T-cell (primary cell): ENCODE measurements around the gene DGUOK. TPM values are rescaled to one million over a fixed set of nuclear protein-coding genes. Genes with fewer than 3 reads are reported as not detected.
"Not testable (repeated sequence)": the region's sequence is repeated elsewhere in the genome, so short reads cannot be mapped to it uniquely, and the experiment has no call there.

Source experiments
- ATAC-seq, 4 experiments: fragments of 200-7000 bp in 3 of 4; fragments of 150-1000 bp in 1 of 4; cut with Tn5 transposase; replicated peaks in 1 of 4; 1 replicate in 3 of 4; 2 replicates in 1 of 4; pipeline ENCODE4 v1.10.0; 2021; ENCODE audit warnings: moderate library complexity in 3 of 4, mild to moderate bottlenecking in 2 of 4, moderate number of reproducible peaks in 1 of 4
- CTCF ChIA-PET, 2 donors: fragments of 300-600 bp; sonication (Branson Sonifier 250); formaldehyde crosslinking; loops; one replicate each; lab custom pipeline; 2022; ENCODE audit warnings: antibody characterized with exemption in 2 of 2; lab: Charles Lee
- POLR2A ChIA-PET, 2 donors: fragments of 300-600 bp; sonication (Branson Sonifier 250); formaldehyde crosslinking; loops; one replicate each; lab custom pipeline; 2022; ENCODE audit warnings: antibody characterized with exemption in 2 of 2; lab: Charles Lee
- DNase-seq, 35 experiments: peaks; one replicate each; pipeline versions ENCODE4 v3.0.0 to v3.0.0-alpha.2; 2013 to 2023
- H3K27ac ChIP-seq: one replicate; pipeline ENCODE4 v1.5.1; 2013; ENCODE audit warnings: low read length
- H3K27me3 ChIP-seq, 2 experiments: replicated peaks in 1 of 2; 1 replicate in 1 of 2; 2 replicates in 1 of 2; pipeline versions ENCODE4 v1.6.1 to v1.7.0; 2013; ENCODE audit warnings: low read length in 1 of 2, mixed read lengths in 1 of 2; ENCODE audit not compliant: control insufficient read depth in 2 of 2, insufficient read depth in 2 of 2; ENCODE audit errors: extremely low read depth in 1 of 2
- H3K36me3 ChIP-seq, 2 donors: 1 replicate in 1 of 2; 2 replicates in 1 of 2; pipeline versions ENCODE4 v1.6.1 to v1.7.0; 2013; ENCODE audit warnings: low read length in 1 of 2; ENCODE audit not compliant: control insufficient read depth in 2 of 2, insufficient read depth in 1 of 2; ENCODE audit errors: extremely low read depth in 1 of 2
- H3K4me1 ChIP-seq, 2 experiments: 1 replicate in 1 of 2; 2 replicates in 1 of 2; pipeline versions ENCODE4 v1.6.1 to v1.7.0; 2013; ENCODE audit warnings: low read length in 2 of 2, mixed read lengths in 1 of 2; ENCODE audit not compliant: insufficient read depth in 2 of 2, control insufficient read depth in 1 of 2; ENCODE audit errors: extremely low read depth in 1 of 2
- H3K4me3 ChIP-seq, 2 donors: 1 replicate in 1 of 2; 2 replicates in 1 of 2; pipeline versions ENCODE4 v1.5.1 to v1.7.0; 2013; ENCODE audit warnings: mild to moderate bottlenecking in 2 of 2, low read length in 1 of 2, moderate library complexity in 1 of 2; ENCODE audit not compliant: control insufficient read depth in 1 of 2; ENCODE audit errors: extremely low read depth in 1 of 2
- H3K9me3 ChIP-seq: 2 replicates; pipeline ENCODE4 v1.7.0; 2013
- H3K27ac Mint-ChIP-seq, 2 donors: one replicate each; pipeline ENCODE4 v1.8.0; 2020 to 2021; ENCODE audit warnings: mild to moderate bottlenecking in 2 of 2, mixed read lengths in 2 of 2
- H3K27me3 Mint-ChIP-seq, 2 donors: one replicate each; pipeline ENCODE4 v1.8.0; 2021 to 2022; ENCODE audit warnings: mixed read lengths in 2 of 2
- H3K36me3 Mint-ChIP-seq: one replicate; pipeline ENCODE4 v1.8.0; 2021; ENCODE audit warnings: mixed read lengths
- H3K4me1 Mint-ChIP-seq, 3 donors: one replicate each; pipeline ENCODE4 v1.8.0; 2020 to 2022; ENCODE audit warnings: mixed read lengths in 3 of 3, mild to moderate bottlenecking in 1 of 3
- H3K4me3 Mint-ChIP-seq, 3 donors: one replicate each; pipeline ENCODE4 v1.8.0; 2020 to 2022; ENCODE audit warnings: mild to moderate bottlenecking in 3 of 3, mixed read lengths in 3 of 3, moderate library complexity in 3 of 3
- H3K9me3 Mint-ChIP-seq, 3 donors: one replicate each; pipeline ENCODE4 v1.8.0; 2020 to 2022; ENCODE audit warnings: mixed read lengths in 3 of 3
- WGBS: methylation state at CpG from one replicate; pipeline ENCODE4 v1.1.5; 2013; ENCODE audit warnings: missing lambda C conversion rate; ENCODE audit not compliant: insufficient coverage; 5-methylcytosine and 5-hydroxymethylcytosine counted together
- total RNA-seq, 35 experiments: library from RNA in 6 of 35; stranded (reverse) in 6 of 35; fragments of 120-200 nt in 1 of 35; gene quantifications; one replicate each; pipeline versions ENCODE4 v1.2.1 to v1.2.4 and lab custom pipeline; 2013 to 2026

Gene DGUOK
- total RNA-seq, 5 donors from 2014 or later (not counting 1 experiment from before 2014, with no cell fraction given): 44.0 to 70.2 (median 62.5) TPM

- POLR2A ChIA-PET: interaction anchor here in 1 of 2 donors (0.6 kb wide), 1 partner anchor 17 kb away, joined by 5 read pairs; no protein-coding TSS in a partner anchor
- H3K36me3 Mint-ChIP-seq: no peaks in the 10 kb centered on the region
- Histone ChIP-seq H3K36me3 (no peaks in the 10 kb centered on the region), H3K4me3 (no peak overlapping the region), H3K27ac (no peak overlapping the region), H3K27me3 (no peaks in the 10 kb centered on the region), H3K9me3 (no peaks in the 10 kb centered on the region), H3K4me1 (peaks cover 6 to 23% of the 10 kb centered on the region in 2 experiments)
- no peaks in the 10 kb centered on the region for H3K9me3 Mint-ChIP-seq
- ATAC-seq (no peak), DNase-seq (no peak)
- CTCF ChIA-PET: no interaction called here
- H3K27ac Mint-ChIP-seq: peak overlapping the region in 1 of 2 donors; percentile 4
- 73% methylated on average over 4 of the region's 6 CpGs for WGBS
- no peaks in the 10 kb centered on the region for H3K27me3 Mint-ChIP-seq
- H3K4me1 Mint-ChIP-seq: peaks cover 21 to 56% (median 23%) of the 10 kb centered on the region in 3 donors
- no peak overlapping the region for H3K4me3 Mint-ChIP-seq
These were observed 28.7 kb upstream of the DGUOK start for GRCh38 chr2:73897934-73898333.

- Mint-ChIP-seq H3K4me3 (no peak overlapping the region), H3K27me3 (no peaks in the 10 kb centered on the region), H3K9me3 (no peaks in the 10 kb centered on the region), H3K4me1 (peaks cover 21 to 40% (median 23%) of the 10 kb centered on the region in 3 donors), H3K36me3 (no peaks in the 10 kb centered on the region), H3K27ac (no peak overlapping the region)
- Histone ChIP-seq H3K4me3 (no peak overlapping the region), H3K27me3 (no peaks in the 10 kb centered on the region), H3K9me3 (no peaks in the 10 kb centered on the region), H3K4me1 (peaks cover 6 to 19% of the 10 kb centered on the region in 2 experiments), H3K27ac (no peak overlapping the region), H3K36me3 (no peaks in the 10 kb centered on the region)
- ChIA-PET CTCF (no interaction called here), POLR2A (no interaction called here)
- WGBS: 93% methylated on average over 6 of the region's 8 CpGs
- no peak for DNase-seq
- ATAC-seq: no peak
These were observed 26.8 kb upstream of the DGUOK start for GRCh38 chr2:73899801-73900336.

GRCh38 chr2:73901143-73901542 is 25.5 kb upstream of the DGUOK start:
- peaks cover 15 to 29% (median 16%) of the 10 kb centered on the region in 3 donors for H3K4me1 Mint-ChIP-seq
- no peak overlapping the region for H3K27ac ChIP-seq
- CTCF ChIA-PET: no interaction called here
- WGBS: 91% methylated on average over 9 of the region's 10 CpGs
- H3K27me3 ChIP-seq: no peaks in the 10 kb centered on the region
- H3K9me3 ChIP-seq: no peaks in the 10 kb centered on the region
- H3K9me3 Mint-ChIP-seq: no peaks in the 10 kb centered on the region
- no peaks in the 10 kb centered on the region for H3K36me3 Mint-ChIP-seq
- no peak overlapping the region for H3K27ac Mint-ChIP-seq
- POLR2A ChIA-PET: no interaction called here
- H3K4me3 Mint-ChIP-seq: no peak overlapping the region
- no peaks in the 10 kb centered on the region for H3K36me3 ChIP-seq
- no peaks in the 10 kb centered on the region for H3K27me3 Mint-ChIP-seq
- peaks cover 6 to 15% of the 10 kb centered on the region in 2 experiments for H3K4me1 ChIP-seq
- ATAC-seq (no peak), DNase-seq (no peak)
- H3K4me3 ChIP-seq: no peak overlapping the region

GRCh38 chr2:73902284-73902683 is 24.4 kb upstream of the DGUOK start:
- Histone ChIP-seq H3K27me3 (no peaks in the 10 kb centered on the region), H3K27ac (no peak overlapping the region), H3K9me3 (no peaks in the 10 kb centered on the region), H3K4me3 (no peak overlapping the region), H3K4me1 (peaks cover 0 to 4% of the 10 kb centered on the region in 2 experiments), H3K36me3 (no peaks in the 10 kb centered on the region)
- no peak for DNase-seq
- 57% methylated on average over 2 of the region's 4 CpGs for WGBS
- ChIA-PET CTCF (interaction anchor here in 1 of 2 donors (0.5 kb wide), 1 partner anchor 19 kb away, joined by 3 read pairs; no protein-coding TSS in a partner anchor), POLR2A (no interaction called here)
- no peaks in the 10 kb centered on the region for H3K27me3 Mint-ChIP-seq
- no peak overlapping the region for H3K4me3 Mint-ChIP-seq
- H3K9me3 Mint-ChIP-seq: no peaks in the 10 kb centered on the region
- H3K36me3 Mint-ChIP-seq: no peaks in the 10 kb centered on the region
- H3K4me1 Mint-ChIP-seq: peaks cover 4 to 17% (median 5%) of the 10 kb centered on the region in 3 donors
- ATAC-seq: no peak
- H3K27ac Mint-ChIP-seq: no peak overlapping the region

GRCh38 chr2:73903313-73903712 is 23.4 kb upstream of the DGUOK start:
- Histone ChIP-seq H3K36me3 (no peaks in the 10 kb centered on the region), H3K4me1 (no peaks in the 10 kb centered on the region), H3K27ac (no peak overlapping the region), H3K9me3 (no peaks in the 10 kb centered on the region), H3K4me3 (no peak overlapping the region), H3K27me3 (no peaks in the 10 kb centered on the region)
- H3K27ac Mint-ChIP-seq: no peak overlapping the region
- H3K36me3 Mint-ChIP-seq: no peaks in the 10 kb centered on the region
- ChIA-PET POLR2A (no interaction called here), CTCF (no interaction called here)
- H3K9me3 Mint-ChIP-seq: no peaks in the 10 kb centered on the region
- 100% methylated on average over 3 of the region's 4 CpGs for WGBS
- no peak for ATAC-seq
- peaks cover 0 to 11% (median 2%) of the 10 kb centered on the region in 3 donors for H3K4me1 Mint-ChIP-seq
- no peak overlapping the region for H3K4me3 Mint-ChIP-seq
- no peak for DNase-seq
- H3K27me3 Mint-ChIP-seq: no peaks in the 10 kb centered on the region

- H3K27me3 Mint-ChIP-seq, H3K36me3 ChIP-seq, H3K27ac Mint-ChIP-seq, H3K4me3 ChIP-seq, DNase-seq, H3K9me3 Mint-ChIP-seq, H3K27me3 ChIP-seq, H3K36me3 Mint-ChIP-seq, H3K27ac ChIP-seq, H3K9me3 ChIP-seq, H3K4me1 ChIP-seq, CTCF ChIA-PET, H3K4me3 Mint-ChIP-seq, ATAC-seq: not testable (repeated sequence)
- POLR2A ChIA-PET: interaction anchor here in 1 of 2 donors (0.5 kb wide), 1 partner anchor 64 kb away, joined by 4 read pairs; no protein-coding TSS in a partner anchor
- WGBS: no CpG with 5 or more reads among the region's 5 CpGs
- H3K4me1 Mint-ChIP-seq: peaks cover 0 to 11% (median 2%) of the 10 kb centered on the region in 3 donors
These were observed 22.6 kb upstream of the DGUOK start for GRCh38 chr2:73903949-73904613.
